ENCODE results near the gene WFDC2.
"Not testable (repeated sequence)": the region's sequence is repeated elsewhere in the genome, so short reads cannot be mapped to it uniquely, and the experiment has no call there.

WFDC2 gene

GRCh38 chr20:45470937-45471336 lies 1.4 kb downstream of the WFDC2 start:
- TF ChIP-seq CTCF (IDR thresholded peaks at IDR 0.05; ENCODE audit: insufficient read depth, low read depth, low read length, missing control alignments) = no peak
- no peak for DNase-seq (ENCODE audit: low read depth)
- no peak overlapping the region for H3K4me3 ChIP-seq (ENCODE audit: low read depth, low read length)

GRCh38 chr20:45472286-45472685 lies 2.7 kb downstream of the WFDC2 start:
- not testable (repeated sequence) for H3K4me3 ChIP-seq (ENCODE audit: low read depth, low read length); DNase-seq (ENCODE audit: low read depth)

GRCh38 chr20:45477530-45478148 lies 8.1 kb downstream of the WFDC2 start:
- H3K4me3 ChIP-seq (ENCODE audit: low read depth, low read length); DNase-seq (ENCODE audit: low read depth): not testable (repeated sequence)

GRCh38 chr20:45479822-45480221 lies 10.3 kb downstream of the WFDC2 start:
- no peak for TF ChIP-seq CTCF (IDR thresholded peaks at IDR 0.05; ENCODE audit: insufficient read depth, low read depth, low read length, missing control alignments)
- H3K4me3 ChIP-seq (ENCODE audit: low read depth, low read length) = no peak overlapping the region
- DNase-seq (ENCODE audit: low read depth) = no peak

- no peak for TF ChIP-seq CTCF (IDR thresholded peaks at IDR 0.05; ENCODE audit: insufficient read depth, low read depth, low read length, missing control alignments)
- DNase-seq (ENCODE audit: low read depth) = no peak
- no peak overlapping the region for H3K4me3 ChIP-seq (ENCODE audit: low read depth, low read length)
Measured at GRCh38 chr20:45484676-45485075, 15.1 kb downstream of the WFDC2 start.

- no peak overlapping the region for H3K4me3 ChIP-seq (ENCODE audit: low read depth, low read length)
- DNase-seq (ENCODE audit: low read depth) = no peak
- TF ChIP-seq CTCF (IDR thresholded peaks at IDR 0.05; ENCODE audit: insufficient read depth, low read depth, low read length, missing control alignments) = no peak
Measured at GRCh38 chr20:45485388-45485787, 15.8 kb downstream of the WFDC2 start.

GRCh38 chr20:45487231-45487635 lies 17.7 kb downstream of the WFDC2 start:
- TF ChIP-seq CTCF (IDR thresholded peaks at IDR 0.05; ENCODE audit: insufficient read depth, low read depth, low read length, missing control alignments) = no peak
- DNase-seq (ENCODE audit: low read depth) = no peak
- H3K4me3 ChIP-seq (ENCODE audit: low read depth, low read length) = no peak overlapping the region

GRCh38 chr20:45489083-45489531 lies 19.6 kb downstream of the WFDC2 start:
- no peak overlapping the region for H3K4me3 ChIP-seq (ENCODE audit: low read depth, low read length)
- DNase-seq (ENCODE audit: low read depth) = no peak
- TF ChIP-seq CTCF (IDR thresholded peaks at IDR 0.05; ENCODE audit: insufficient read depth, low read depth, low read length, missing control alignments) = no peak

Measured in GM12865 (cell line).